PC-9 (cell line): ENCODE data around the gene PRRT1B. TPM values are rescaled to one million over a fixed set of nuclear protein-coding genes. Genes with fewer than 3 reads are reported as not detected.

Experiments
- Bru-seq: library from RNA; stranded (reverse); fragments of 400-500 nt; gene quantifications from one replicate; lab custom pipeline; 2021; lab: Mats Ljungman, UMichigan
- BruChase-seq, 2 experiments: library from RNA; stranded (reverse); fragments of 400-500 nt; gene quantifications; one replicate each; lab custom pipeline; 2021; lab: Mats Ljungman, UMichigan
- BruUV-seq: library from RNA; stranded (reverse); fragments of 400-500 nt; replicated peaks from 2 replicates; lab custom pipeline; 2021; lab: Mats Ljungman, UMichigan
- CTCF ChIA-PET: fragments of 300-600 bp; sonication (Branson Sonifier 250); formaldehyde crosslinking; loops from one replicate; lab custom pipeline; 2022; ENCODE audit warnings: antibody characterized with exemption; lab: Charles Lee
- POLR2A ChIA-PET: fragments of 300-600 bp; sonication (Branson Sonifier 250); formaldehyde crosslinking; loops from one replicate; lab custom pipeline; 2022; ENCODE audit warnings: antibody characterized with exemption; ENCODE audit not compliant: unreplicated experiment; lab: Charles Lee
- DNase-seq, 2 experiments: peaks; one replicate each; pipeline versions ENCODE4 v3.0.0 to v3.0.0-alpha.2; 2015 to 2022; ENCODE audit warnings: mixed read lengths in 1 of 2
- H2AFZ ChIP-seq: fragments of 200-600 bp; sonication (generic); 2 replicates; pipeline ENCODE4 v1.8.1; 2017; ENCODE audit warnings: antibody characterized with exemption
- H3F3A ChIP-seq: fragments of 200-600 bp; sonication (generic); 2 replicates; pipeline ENCODE4 v1.8.1; 2017; ENCODE audit warnings: antibody characterized with exemption, mild to moderate bottlenecking, low read depth; ENCODE audit not compliant: insufficient read depth
- H3K27ac ChIP-seq: fragments of 200-600 bp; sonication (generic); 2 replicates; pipeline ENCODE4 v1.6.1; 2016; ENCODE audit warnings: mixed run types
- H3K27me3 ChIP-seq: fragments of 200-600 bp; sonication (generic); 2 replicates; pipeline ENCODE4 v1.6.1; 2016; ENCODE audit warnings: low read depth, mixed run types; ENCODE audit not compliant: insufficient read depth
- H3K36me3 ChIP-seq: fragments of 200-600 bp; sonication (generic); 2 replicates; pipeline ENCODE4 v1.6.1; 2016; ENCODE audit warnings: low read depth, mixed run types
- H3K4me1 ChIP-seq: fragments of 200-600 bp; sonication (generic); replicated peaks from 2 replicates; pipeline ENCODE4 v1.6.1; 2016; ENCODE audit warnings: mixed run types; ENCODE audit not compliant: insufficient read depth
- H3K4me2 ChIP-seq: fragments of 200-600 bp; sonication (generic); 2 replicates; pipeline ENCODE4 v1.6.1; 2017; ENCODE audit warnings: mixed run types
- H3K4me3 ChIP-seq: fragments of 200-600 bp; sonication (generic); 2 replicates; pipeline ENCODE4 v1.6.1; 2016; ENCODE audit warnings: mixed run types
- H3K79me2 ChIP-seq: fragments of 200-600 bp; sonication (generic); 2 replicates; pipeline ENCODE4 v1.6.1; 2017; ENCODE audit warnings: low read depth, mixed run types
- H3K9me2 ChIP-seq: fragments of 200-600 bp; sonication (generic); 2 replicates; pipeline ENCODE4 v1.8.1; 2017; ENCODE audit warnings: mild to moderate bottlenecking; ENCODE audit not compliant: insufficient read depth
- H3K9me3 ChIP-seq: fragments of 200-600 bp; sonication (generic); 2 replicates; pipeline ENCODE4 v1.8.1; 2016; ENCODE audit warnings: low read depth; ENCODE audit not compliant: insufficient read depth
- H4K20me1 ChIP-seq: fragments of 200-600 bp; sonication (generic); 2 replicates; pipeline ENCODE4 v1.8.1; 2017; ENCODE audit not compliant: insufficient read depth
- CTCF ChIP-seq: fragments of 200-600 bp; sonication (generic); conservative IDR thresholded peaks from 2 replicates; pipeline ENCODE4 v1.6.1; 2017; ENCODE audit warnings: mixed run types, antibody characterized with exemption, mild to moderate bottlenecking, moderate library complexity
- EZH2 ChIP-seq: fragments of 200-600 bp; sonication (generic); IDR thresholded peaks from 2 replicates; pipeline ENCODE4 v1.8.0; 2017; ENCODE audit warnings: antibody characterized with exemption, low read depth
- intact Hi-C: fragments of 100-400 bp; cut with micrococcal nuclease; formaldehyde crosslinking; loops from one replicate; pipeline ENCODE4 v1.10.0; 2022; ENCODE audit not compliant: unreplicated experiment
- long read RNA-seq: library from polyadenylated mRNA; stranded (forward); transcript quantifications from one replicate; pipeline ENCODE4 v2.0.0, GENCODE V29; 2022
- total RNA-seq: library from RNA; stranded (reverse); gene quantifications from 2 replicates; pipeline ENCODE4 v1.2.3, GENCODE V29; 2021

Gene PRRT1B
- total RNA-seq (not detected in 2 replicates), Bru-seq, nascent RNA (not detected), BruChase-seq, experiment 1, labeled RNA remaining after a 2-hour chase (percentile 12 among the genes with signal in this experiment), BruChase-seq, experiment 2, labeled RNA remaining after a 6-hour chase (percentile 12 among the genes with signal in this experiment)
- long read RNA-seq = 0 reads

- H3K4me1 ChIP-seq = peaks cover 21% of the 10 kb centered on the region
- peak within 1 kb of the TSS; percentile 78 for H2AFZ ChIP-seq
- no peaks in the 10 kb centered on the region for H3K79me2 ChIP-seq
- H3F3A ChIP-seq = no peaks in the 10 kb centered on the region
- BruUV-seq = no TSS peak
- H4K20me1 ChIP-seq = no peaks in the 10 kb centered on the region
- TF ChIP-seq CTCF (no peak), EZH2 (no peak)
- H3K27ac ChIP-seq = no peak within 1 kb of the TSS
- peak; percentile 68 to 71 for DNase-seq
- H3K36me3 ChIP-seq = no peaks in the 10 kb centered on the region
- H3K27me3 ChIP-seq = peaks cover 60% of the 10 kb centered on the region
- peak within 1 kb of the TSS; percentile 40; the same call in 1 of the 2 replicates for H3K4me3 ChIP-seq
- H3K4me2 ChIP-seq = peak within 1 kb of the TSS; percentile 72
- intact Hi-C loops = no loop called here
- CTCF ChIA-PET = interaction anchor here (0.6 to 0.7 kb wide), 2 partner anchors 21 to 357 kb away, joined by 4 to 5 read pairs; no protein-coding TSS in a partner anchor
- H3K9me2 ChIP-seq = no peaks in the 10 kb centered on the region
- peaks cover 17% of the 10 kb centered on the region for H3K9me3 ChIP-seq
- POLR2A ChIA-PET = no interaction called here
Measured at GRCh38 chr9:131545003-131545785, at the start of gene PRRT1B. PRRT1B (plus strand) TSS chr9:131545523; CDS start chr9:131545616, 93 bp downstream.

- Histone ChIP-seq H3K4me1 (no peaks in the 10 kb centered on the region), H2AFZ (no peak overlapping the region), H4K20me1 (peaks cover 26% of the 10 kb centered on the region), H3K4me3 (no peak overlapping the region), H3K4me2 (no peak overlapping the region), H3K36me3 (peaks cover 24% of the 10 kb centered on the region), H3K9me2 (no peaks in the 10 kb centered on the region), H3K79me2 (no peaks in the 10 kb centered on the region), H3F3A (peaks cover 19% of the 10 kb centered on the region; the same call in 1 of the 2 replicates), H3K9me3 (no peaks in the 10 kb centered on the region), H3K27me3 (no peaks in the 10 kb centered on the region), H3K27ac (no peak overlapping the region)
- no TSS peak for BruUV-seq
- TF ChIP-seq EZH2 (no peak), CTCF (no peak)
- intact Hi-C loops = no loop called here
- ChIA-PET POLR2A (interaction anchor here (0.6 kb wide), 1 partner anchor 80 kb away, joined by 4 read pairs; no protein-coding TSS in a partner anchor), CTCF (no interaction called here)
- no peak for DNase-seq
Measured at GRCh38 chr9:131495785-131496184, 49.5 kb upstream of the PRRT1B start.

GRCh38 chr9:131496844-131497405 lies 48.4 kb upstream of the PRRT1B start:
- intact Hi-C loops = no loop called here
- BruUV-seq = no TSS peak
- no peak for DNase-seq
- Histone ChIP-seq H3F3A (peaks cover 21% of the 10 kb centered on the region; the same call in 1 of the 2 replicates), H3K4me3 (no peak overlapping the region), H3K4me1 (no peaks in the 10 kb centered on the region), H3K27ac (no peak overlapping the region), H4K20me1 (peaks cover 27% of the 10 kb centered on the region), H3K9me3 (no peaks in the 10 kb centered on the region), H2AFZ (no peak overlapping the region), H3K9me2 (no peaks in the 10 kb centered on the region), H3K4me2 (no peak overlapping the region), H3K79me2 (no peaks in the 10 kb centered on the region), H3K27me3 (no peaks in the 10 kb centered on the region), H3K36me3 (peaks cover 24% of the 10 kb centered on the region)
- POLR2A ChIA-PET = no interaction called here
- CTCF ChIA-PET = no interaction called here
- TF ChIP-seq EZH2 (no peak), CTCF (no peak)
